GM21423 (cell line): Measurements from ENCODE around the gene ACTA2.

Experiments
- ATAC-seq: cut with Tn5 transposase; IDR thresholded peaks from one replicate; pipeline ENCODE4 v1.9.1; 2021; ENCODE audit warnings: mild to moderate bottlenecking, moderate library complexity; ENCODE audit not compliant: unreplicated experiment

The ACTA2 gene

DNA sequence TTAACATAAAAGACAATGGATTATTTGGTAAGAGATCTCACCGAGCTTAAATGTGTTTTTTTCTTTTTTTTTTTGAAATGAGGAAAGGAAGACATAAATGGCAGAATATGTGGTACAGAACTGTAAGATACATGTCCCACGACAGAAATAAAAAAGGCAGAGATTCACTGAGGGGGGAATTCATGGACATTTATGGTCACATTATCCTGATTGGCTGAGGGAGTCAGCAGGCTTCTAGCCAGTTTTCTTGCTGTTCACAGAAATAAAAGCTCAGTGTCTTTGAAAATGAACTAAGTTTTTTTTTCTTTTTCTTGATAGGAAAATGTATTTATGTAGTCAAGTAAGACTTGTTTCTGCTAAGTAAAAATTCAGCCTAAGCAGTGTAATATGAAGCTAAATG is 29.8 kb upstream of the ACTA2 start:
- ATAC-seq: no peak

DNA sequence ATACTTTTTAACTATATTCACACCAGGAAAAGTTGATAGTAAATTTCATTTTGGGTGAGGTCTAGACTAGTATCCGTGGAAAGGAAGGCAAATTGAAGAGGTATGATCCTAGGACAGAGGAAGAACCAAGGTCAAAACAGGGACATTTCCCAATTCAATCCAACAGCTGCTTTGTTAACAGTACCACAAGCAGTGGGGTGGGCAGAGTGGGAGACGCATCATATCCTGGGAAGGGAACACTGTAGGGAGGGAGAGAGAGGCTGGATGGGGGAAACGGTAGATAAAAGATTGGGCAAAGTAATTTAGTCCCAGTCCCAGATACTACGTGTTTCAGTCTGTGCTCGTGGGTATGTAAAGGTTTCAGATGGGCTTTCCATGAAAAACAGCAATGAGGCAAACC is 28.9 kb upstream of the ACTA2 start:
- ATAC-seq: no peak

DNA sequence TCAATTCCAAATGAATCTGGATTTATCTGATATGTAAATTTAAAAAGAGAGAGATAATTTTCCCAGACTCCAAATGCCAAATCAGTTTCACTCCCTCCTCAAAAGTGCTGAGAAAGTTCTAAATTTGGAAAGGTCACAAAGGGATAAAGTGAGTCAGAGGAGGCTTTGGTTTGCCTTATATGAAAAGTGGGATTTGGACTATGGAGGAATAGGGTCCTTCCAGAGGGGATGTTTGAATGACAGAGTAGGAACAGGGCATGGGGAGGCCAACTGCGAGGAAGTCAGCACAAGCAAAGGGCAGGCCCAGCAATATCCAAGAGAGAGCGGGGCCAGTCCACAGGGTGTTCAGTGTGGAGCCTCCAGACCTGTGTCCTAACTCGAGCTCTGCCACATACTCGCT is 28.2 kb upstream of the ACTA2 start:
- ATAC-seq: no peak

DNA sequence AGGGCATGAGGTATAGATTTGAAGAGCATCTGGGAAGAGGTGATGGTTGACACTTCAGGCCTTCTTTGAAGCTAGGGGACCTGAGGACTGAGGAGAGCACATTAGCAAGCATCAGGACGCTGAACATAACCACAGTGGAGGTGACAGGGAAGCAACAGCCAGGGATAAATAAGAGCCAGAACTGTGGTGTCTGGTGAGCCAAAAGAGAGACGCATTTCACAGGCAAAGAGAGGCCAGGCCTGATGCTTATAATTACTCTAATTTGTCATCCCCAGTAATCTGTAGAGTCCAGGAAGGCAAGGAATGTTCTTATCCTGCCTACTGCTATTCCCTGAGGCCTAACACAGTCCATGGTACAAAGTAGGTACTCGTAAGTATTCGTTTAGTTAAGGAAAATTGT is 27.7 kb upstream of the ACTA2 start:
- no peak for ATAC-seq

DNA sequence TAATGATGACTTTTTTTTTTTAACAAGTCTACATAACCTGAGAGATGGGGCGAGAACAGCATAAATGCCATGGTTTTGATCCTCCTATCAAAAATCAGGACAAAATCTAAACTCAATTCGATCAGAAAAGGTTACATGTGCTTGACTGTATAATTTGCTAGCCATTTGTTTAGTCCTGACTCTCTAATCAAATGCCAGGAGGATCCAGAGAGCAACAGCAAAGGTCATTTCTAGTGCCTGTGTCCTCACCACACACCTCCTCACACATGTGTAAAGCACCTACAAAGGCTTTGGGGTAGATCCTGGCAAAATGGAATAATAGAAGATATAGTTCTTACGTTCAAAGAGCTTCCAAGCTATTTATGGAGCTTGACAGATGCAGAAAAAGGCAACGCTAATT is 27.0 kb upstream of the ACTA2 start:
- ATAC-seq: no peak

DNA sequence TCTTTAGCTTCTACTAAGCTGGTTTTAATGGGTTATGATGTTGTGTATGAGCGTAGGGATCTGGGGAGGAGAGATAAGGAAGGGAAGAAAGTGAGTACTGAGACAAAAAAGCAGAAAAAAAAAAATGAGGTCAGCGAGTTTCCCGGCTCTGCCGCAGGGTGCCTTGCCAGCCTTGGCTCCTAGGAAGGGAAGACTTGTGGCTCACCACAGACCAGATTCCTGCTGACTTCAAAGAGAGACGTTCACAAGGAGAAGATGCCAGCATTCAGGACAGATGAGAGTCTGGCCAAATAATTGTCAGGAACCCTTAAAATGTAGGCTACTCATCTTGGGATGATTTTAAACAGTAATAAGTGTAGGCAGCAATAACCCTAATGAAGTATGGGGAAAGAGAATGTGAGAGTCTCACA is 26.6 kb upstream of the ACTA2 start:
- ATAC-seq: no peak

DNA sequence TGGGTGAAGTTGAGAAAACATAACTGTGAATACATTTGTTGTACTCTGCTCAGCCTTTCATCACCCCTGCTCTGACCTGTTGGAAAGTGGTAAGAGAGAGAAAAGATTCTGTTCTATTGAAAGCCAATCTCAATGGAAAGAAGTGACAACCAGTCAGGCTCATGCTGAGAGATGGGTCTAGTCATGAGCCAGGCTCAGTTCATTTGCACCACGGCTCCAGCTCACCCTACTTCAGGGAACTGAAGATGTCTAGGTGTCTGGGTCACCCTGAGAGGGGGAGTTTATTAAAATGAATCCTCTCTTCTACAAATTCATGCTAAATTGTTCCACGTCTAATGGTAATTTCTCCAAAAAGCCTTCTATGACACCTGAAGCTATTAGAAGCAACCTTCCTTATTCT is 25.9 kb upstream of the ACTA2 start:
- no peak for ATAC-seq

DNA sequence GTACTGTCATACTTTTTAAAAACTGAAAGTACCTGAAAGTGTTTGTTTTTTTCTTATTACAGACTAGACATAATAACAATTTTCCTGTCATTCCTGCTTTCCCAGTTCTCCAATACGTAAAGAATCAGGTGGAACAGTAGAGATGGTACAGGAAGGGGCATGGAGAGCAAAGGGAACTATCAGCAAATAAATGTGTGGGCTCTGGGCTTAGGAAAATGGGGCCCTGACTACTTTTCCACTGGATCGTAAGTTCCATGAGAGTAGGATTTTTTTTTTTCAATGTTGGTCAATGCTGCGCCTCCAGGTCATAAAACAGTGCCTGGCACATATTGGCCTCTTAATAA is 22.8 kb upstream of the ACTA2 start:
- ATAC-seq: no peak

DNA sequence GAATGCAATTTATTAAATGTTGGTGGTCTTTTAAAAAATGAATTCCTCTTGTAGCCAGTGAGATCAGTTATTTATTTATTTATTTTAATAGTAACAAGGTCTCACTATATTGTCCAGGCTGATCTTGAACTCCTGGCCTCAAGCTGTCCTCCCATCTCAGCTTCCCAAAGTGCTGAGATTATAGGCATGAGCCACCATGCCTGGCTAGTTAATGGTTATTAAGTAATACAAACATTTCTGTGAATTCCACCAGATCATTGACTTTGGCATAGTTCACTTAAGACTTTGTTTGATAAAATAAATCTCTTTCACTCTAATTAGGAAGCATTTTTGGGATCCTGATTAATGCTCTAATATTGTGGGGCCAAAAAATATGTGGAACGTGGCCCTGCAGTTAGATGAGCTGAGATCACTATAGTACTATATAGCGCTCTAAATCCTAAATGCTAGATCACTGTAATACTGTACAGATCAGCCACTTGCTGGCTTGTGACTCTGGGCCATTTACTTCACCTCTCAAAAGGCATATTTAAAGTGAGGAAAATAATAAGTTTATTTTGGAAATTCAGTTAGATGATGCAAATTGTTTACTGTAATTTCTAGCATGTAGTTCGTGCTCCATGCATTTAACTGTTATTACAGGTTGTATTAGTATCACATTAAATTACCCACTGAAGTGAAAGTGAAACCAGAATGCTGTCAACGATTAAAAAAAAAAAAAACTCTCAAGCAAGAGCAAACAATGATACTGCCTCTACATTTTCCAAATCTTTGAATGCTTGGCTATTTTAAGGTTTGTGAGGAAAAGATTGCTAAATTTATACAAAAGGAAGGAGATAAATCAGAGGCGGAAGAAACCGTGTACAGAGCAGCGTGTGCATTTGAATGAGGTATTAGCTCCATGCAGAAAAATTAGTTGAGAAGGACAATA is 22.1 kb upstream of the ACTA2 start:
- ATAC-seq: peak; percentile 44

DNA sequence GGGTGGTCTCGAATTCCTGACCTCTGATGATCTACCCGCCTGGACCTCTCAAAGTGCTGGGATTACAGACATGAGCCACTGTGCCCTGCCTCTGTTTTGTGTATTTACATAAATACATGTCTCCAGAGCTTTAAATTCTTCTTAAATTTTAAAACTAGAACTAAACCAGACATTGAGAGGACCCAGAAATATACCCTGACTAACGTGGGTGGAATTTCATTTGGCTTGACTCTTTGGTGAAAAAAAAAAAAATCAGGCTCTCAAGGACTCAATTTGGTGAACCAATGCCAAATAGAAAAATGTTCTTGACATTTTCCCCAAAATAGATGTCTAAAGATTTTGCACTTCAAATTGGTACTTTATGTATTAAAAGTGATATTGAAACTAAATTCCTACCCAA is 21.4 kb upstream of the ACTA2 start:
- no peak for ATAC-seq

DNA sequence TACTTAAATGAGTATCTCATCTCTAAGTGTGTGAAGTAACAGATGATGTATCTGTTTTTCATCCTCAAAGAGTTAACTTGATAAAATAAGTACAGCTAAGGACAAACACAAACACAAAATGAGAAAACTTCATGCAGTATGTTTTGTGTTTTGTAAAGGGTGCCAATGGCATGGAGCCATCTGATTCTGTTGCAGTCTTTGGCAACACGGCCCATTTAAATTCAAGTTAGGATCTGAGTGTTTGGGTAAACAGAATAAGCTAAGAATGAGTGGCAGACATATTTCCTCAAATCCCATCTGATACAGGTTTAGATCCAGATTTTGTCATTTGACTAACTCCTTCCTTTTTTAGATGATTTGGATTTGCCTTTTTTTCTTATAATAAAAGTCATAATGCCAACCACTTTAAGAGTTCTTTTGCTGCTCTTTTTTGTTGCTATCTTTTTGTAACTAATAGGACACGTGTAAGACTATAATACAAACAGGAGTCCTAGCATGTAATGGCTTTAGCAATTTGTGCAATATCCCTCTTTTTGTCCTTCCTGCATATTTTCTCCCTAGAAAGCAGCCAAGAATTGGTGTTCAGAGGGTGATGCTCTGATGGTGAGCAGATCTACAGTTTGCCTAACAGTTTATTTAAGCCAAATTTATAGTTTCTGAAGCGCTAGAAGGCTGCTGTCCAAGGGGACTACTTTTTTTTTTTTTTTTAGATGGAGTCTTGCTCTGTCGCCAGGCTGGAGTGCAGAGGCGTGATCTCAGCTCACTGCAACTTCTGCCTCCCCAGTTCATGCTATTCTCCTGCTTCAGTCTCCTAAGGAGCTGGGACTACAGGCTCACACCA is 18.9 kb upstream of the ACTA2 start:
- ATAC-seq: no peak

DNA sequence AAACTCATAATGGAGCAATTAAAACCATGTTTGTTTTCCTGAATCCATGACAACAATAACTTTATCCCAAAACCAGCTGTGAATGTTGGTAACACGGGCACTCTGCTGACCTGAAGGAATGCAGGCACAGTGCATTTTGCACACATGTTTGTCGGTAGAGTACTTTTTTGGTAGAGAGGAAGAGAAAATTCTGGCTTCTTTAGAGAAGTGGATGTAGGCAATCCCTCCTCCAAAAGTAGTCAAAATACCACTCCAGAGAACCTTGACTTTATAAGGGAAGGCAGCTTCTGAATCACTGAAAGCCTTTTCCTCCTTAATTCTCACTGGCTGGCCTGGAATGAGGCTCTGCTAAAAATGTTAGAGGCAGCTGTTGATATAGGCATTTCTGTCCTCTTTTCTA is 15.8 kb upstream of the ACTA2 start:
- no peak for ATAC-seq

DNA sequence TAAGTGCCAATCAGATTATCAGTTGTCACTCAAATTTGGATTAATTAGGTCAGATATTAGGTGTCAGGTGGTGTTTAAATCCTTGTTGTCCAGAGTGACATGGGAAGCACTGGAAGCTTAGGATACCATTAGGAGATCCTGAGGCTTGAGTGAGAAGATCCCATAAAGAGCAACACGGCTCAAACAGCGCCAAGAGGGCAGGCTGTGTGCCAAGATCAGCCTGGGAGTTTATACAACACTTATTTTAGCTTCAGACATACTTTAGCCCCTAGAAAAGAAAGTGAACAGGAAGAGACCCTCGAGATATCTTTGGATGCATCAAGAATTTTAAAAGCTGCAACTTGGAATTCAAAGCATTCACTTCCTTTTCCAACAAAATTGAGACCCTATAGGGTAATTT is 14.2 kb upstream of the ACTA2 start:
- ATAC-seq: no peak

DNA sequence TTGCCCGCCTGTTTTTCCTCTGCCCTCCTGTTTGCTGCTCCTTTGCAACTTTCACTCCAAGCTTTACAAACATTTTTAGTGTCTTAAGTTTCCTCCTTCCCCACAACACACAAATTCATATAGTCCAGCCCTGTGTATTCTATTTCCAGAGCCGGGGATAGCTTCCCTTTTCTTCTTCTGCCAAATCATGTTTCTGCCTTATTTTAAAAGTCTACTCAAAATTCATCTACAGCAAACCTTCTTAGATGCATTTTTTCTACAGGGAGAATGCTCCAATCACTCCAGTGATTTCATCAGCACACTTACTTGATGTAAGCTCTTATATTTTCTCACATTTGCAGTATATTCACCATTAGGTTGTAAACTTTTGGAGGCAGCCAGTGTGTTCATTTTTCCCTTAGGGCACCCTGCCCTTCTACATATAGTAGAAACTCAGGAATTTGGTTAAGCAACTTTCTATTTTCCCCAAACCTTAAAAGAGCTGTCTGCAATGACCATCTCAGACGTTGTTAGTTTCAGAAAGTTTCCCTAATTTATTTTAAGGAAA is 12.4 kb upstream of the ACTA2 start:
- ATAC-seq: no peak

DNA sequence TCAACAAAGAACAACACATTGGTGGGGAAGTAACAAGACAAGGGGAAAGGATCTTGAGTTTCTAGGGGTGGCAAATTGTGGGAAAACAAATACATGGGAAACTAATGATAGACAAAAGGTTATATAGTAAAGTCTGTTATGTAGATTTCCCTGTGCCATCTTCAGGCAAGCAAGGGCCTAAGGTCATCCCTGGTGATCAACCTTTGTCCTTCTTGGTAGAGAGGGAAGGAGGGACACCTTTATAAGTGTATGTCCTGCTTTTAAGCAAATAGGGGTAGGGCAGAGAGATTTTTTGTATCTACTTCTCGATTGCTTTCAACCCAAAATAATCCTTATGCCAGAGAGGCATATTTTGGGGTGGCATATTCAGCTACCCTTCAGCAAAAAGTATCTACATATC is 11.8 kb upstream of the ACTA2 start:
- no peak for ATAC-seq

DNA sequence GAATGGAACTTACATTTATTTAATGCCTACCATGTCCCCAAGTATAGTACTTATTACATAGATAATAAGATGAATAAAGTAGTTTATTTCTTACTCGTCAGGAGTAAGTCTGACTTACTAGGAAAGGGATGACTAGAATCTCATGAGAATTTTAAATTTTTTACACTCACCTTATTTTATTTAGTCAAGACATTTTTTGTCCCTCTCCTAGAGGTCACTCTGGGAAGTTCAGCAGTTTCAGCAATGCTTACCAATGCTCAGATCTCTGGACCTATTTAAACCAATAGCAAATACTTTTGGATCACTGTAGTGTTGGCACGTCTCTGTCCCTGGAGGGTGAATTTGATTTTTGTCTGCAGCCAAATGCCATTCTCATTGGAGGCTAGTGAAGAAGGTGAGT is 10.7 kb upstream of the ACTA2 start:
- ATAC-seq: no peak

DNA sequence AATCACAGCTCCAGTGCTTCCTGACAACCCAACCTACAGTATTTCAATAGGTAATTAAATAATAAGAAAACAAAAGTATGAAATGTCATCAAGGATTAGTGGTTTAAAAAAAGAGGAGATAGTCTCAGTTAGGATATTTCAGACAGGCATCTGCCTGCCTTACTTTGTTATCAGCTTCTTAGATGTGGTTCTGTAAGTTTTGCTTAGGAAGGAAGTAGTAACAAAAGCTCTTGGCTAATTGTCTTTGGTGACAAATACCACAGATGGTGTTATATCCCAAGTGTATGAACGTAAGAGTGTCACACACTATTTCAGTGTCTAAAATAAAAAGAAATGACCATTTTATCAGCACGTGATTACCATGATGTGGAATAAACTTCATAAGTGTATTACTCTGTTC is 9.8 kb upstream of the ACTA2 start:
- ATAC-seq: no peak

DNA sequence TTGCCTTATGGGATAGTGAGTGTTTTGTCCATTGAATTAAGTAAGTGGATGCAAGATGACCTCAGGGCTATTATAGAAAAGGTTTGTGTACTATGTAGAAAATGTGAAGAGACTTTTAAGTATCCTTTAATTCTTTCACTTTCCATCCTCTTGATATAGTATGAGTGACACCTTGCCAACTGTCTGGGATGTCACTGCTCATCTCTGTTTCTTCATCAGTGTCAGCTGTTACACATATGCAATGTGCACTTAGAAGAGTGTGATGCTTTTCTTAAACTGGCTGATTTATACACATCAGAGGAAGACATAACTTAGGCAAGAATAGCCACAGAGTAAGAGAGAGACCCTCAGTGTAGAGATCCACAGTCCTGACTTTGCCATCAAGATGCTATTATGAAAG is 8.7 kb upstream of the ACTA2 start:
- no peak for ATAC-seq

DNA sequence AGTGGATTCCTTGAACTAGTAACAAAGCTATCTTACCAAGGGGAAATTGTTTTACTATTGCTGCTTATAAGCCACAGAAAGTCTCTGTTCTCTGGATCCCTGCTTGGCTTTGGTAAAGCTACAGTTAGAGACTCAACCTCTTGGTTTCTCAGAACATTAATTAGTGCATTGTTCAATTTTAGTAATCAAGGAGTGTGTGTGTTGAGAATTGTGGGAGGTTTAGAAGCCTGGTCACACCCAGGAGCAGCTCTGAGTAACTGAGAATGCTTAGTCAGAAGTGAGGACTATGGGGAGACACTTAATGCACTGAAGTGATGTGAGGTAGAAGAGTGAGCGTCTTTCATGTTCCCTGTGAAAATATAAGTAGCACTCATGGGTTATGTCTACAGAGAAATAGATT is 8.2 kb upstream of the ACTA2 start:
- no peak for ATAC-seq

DNA sequence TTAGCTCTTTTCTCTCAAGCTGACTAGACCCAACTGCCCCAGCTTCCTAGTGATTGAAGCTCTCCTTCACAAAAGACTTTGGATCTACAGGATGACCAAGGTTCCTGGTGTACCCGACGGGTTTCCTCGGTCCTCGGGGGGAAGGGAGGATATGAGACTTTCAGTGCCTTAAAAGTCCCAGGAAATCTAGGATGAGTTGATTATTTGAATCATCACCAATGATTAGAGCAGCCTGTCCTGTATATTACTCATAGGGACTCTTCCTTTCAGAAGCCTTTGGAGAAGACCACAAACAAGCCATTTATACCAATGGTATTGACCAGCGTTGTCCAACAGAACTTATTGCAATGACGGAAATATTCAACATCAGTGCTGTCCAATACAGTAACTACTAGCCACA is 6.1 kb upstream of the ACTA2 start:
- no peak for ATAC-seq

DNA sequence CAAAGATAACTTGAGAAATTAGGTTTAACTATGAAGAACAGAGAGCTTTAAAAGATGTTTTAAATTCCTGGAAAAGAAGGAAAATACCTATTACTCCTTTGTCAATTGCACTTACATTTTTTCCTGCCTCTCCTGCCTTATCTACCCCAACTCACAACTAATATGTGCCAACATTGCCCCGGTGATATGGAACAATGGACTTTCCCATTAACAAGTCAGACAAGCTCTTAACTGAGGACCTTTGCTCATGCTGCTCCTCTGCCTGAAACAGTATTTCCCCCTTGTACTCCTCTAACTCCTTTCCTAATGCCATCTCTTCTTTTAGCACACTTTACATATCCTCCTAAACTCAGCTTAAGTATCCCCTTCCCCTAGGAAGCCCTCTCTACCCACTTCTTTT is 4.8 kb upstream of the ACTA2 start:
- no peak for ATAC-seq

DNA sequence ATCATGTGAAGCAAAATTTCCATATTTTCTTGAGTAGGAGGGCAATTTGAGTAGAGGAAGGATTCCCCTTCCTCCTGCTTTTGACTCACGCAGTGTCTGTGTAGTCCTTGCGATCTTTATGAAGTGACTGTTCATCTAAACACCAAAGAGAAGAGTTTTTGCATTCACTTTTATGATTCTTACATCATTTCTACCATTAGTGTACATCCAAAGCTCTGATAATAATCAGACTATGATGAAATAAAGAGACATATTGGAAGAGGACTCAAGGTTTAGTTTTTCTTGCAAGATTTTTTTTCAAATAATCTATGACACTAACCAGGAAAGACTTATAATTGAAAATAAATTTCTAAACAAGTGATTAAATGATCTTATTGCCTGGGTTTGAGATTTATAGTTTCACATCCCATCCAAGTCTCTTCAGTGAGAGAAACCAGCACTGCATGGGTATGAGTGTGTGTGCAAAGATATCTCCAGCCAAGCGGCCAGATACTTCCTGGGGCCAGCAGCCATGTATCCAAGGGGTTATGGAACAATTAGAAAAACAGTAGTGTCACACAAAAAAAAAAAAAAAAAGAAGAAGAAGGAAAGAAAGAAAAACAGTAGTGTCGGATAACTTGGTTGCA is 2.0 kb upstream of the ACTA2 start:
- no peak for ATAC-seq
